RWPE1 (cell line): ENCODE measurements around the gene SLC4A2.

Experiments used
- CTCF ChIA-PET: fragments of 350-600 bp; sonication (Branson Sonifier 250); formaldehyde crosslinking; extraction: SDS; loops from one replicate; lab custom pipeline; 2021; lab: Yijun Ruan, JAX
- POLR2A ChIA-PET: fragments of 400-600 bp; formaldehyde crosslinking; extraction: SDS; loops from one replicate; lab custom pipeline; 2020; ENCODE audit warnings: antibody characterized with exemption; ENCODE audit not compliant: low non-redundant PET; lab: Yijun Ruan, JAX
- DNase-seq: peaks from one replicate; pipeline ENCODE4 v3.0.0; 2012; ENCODE audit warnings: low spot score
- H3K27ac ChIP-seq: fragments of 450-650 bp; 2 replicates; pipeline ENCODE4 v1.5.1; 2017
- TF ChIP-seq, protein P1 (sequence below): fragments of 450-650 bp; conservative IDR thresholded peaks from 2 replicates; pipeline ENCODE4 v1.5.1; 2017; ENCODE audit warnings: low read depth, mild to moderate bottlenecking

The SLC4A2 gene

GRCh38 chr7:151062111-151062398, 2.7 kb downstream of the SLC4A2 start:
- ChIA-PET CTCF (interaction anchor here (0.6 to 0.7 kb wide), 2 partner anchors 25 to 54 kb away, joined by 3 read pairs; no protein-coding TSS in a partner anchor), POLR2A (interaction anchor here (0.7 to 0.9 kb wide), 2 partner anchors 19 kb away, joined by 3 read pairs; partner anchors contain the start of gene FASTK)
- H3K27ac ChIP-seq = peak overlapping the region; percentile 96

GRCh38 chr7:151062399-151063211, 3.2 kb downstream of the SLC4A2 start:
- TF ChIP-seq, protein P1, sequence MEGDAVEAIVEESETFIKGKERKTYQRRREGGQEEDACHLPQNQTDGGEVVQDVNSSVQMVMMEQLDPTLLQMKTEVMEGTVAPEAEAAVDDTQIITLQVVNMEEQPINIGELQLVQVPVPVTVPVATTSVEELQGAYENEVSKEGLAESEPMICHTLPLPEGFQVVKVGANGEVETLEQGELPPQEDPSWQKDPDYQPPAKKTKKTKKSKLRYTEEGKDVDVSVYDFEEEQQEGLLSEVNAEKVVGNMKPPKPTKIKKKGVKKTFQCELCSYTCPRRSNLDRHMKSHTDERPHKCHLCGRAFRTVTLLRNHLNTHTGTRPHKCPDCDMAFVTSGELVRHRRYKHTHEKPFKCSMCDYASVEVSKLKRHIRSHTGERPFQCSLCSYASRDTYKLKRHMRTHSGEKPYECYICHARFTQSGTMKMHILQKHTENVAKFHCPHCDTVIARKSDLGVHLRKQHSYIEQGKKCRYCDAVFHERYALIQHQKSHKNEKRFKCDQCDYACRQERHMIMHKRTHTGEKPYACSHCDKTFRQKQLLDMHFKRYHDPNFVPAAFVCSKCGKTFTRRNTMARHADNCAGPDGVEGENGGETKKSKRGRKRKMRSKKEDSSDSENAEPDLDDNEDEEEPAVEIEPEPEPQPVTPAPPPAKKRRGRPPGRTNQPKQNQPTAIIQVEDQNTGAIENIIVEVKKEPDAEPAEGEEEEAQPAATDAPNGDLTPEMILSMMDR = no peak
- POLR2A ChIA-PET = interaction anchor here (0.7 to 0.9 kb wide), 2 partner anchors 18 to 19 kb away, joined by 3 read pairs; partner anchors contain the start of gene FASTK
- H3K27ac ChIP-seq = peak overlapping the region; percentile 96
- CTCF ChIA-PET = interaction anchor here (0.6 to 0.7 kb wide), 4 partner anchors 15 to 53 kb away, joined by 3 to 4 read pairs (median 3); partner anchors contain the start of gene ATG9B
- DNase-seq = no peak

More at GRCh38 chr7:151062111-151062398, 2.7 kb downstream of the SLC4A2 start:
- TF ChIP-seq, protein P1 = no peak
- no peak for DNase-seq

DNA sequence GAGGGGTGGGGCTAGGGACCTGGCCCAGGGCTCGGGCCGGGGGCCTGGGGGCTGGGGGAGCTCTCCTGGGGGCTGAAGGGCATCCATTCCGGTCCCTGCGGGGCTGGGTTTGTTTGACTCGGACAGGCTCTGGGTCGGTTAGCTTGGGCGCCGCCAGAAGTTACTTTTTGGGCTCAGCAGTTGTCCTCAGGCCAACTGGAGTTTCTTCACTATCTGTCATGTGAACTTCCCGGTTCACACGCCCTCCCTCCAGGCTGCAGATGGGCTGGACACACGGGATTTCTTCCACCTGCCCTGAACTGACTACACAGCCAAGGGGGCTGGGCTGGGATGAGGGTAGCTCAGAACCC, 3.8 kb downstream of the SLC4A2 start:
- TF ChIP-seq, protein P1 = no peak
- no peak for DNase-seq
- ChIA-PET POLR2A (no interaction called here), CTCF (interaction anchor here (0.6 kb wide), 2 partner anchors 16 to 39 kb away, joined by 3 to 4 read pairs; partner anchors contain the start of gene ATG9B)
- peak overlapping the region; percentile 96 for H3K27ac ChIP-seq

GRCh38 chr7:151064454-151064853, 5.1 kb downstream of the SLC4A2 start:
- H3K27ac ChIP-seq = peak overlapping the region; percentile 96
- DNase-seq = no peak
- CTCF ChIA-PET = no interaction called here
- POLR2A ChIA-PET = no interaction called here
- TF ChIP-seq, protein P1 = no peak

DNA sequence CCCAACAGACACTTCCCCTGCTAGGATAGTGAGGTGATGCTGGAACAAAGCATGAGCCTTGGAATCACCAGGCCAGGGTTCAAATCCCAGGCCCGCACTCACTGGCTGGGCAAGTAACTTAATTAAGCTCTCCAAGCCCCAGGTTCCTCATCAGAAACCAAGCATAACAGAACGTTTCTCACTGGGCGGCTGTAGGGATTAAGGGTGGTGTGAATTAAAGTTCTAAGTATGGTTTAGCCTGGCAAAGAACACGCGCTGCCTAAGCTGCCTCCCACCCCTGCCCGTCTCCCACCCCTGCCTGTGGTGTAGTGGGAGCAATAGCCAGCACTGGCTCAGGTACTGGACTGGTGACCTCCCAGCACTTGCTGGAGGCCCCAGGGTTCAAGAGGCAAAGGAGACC, 5.6 kb downstream of the SLC4A2 start:
- ChIA-PET POLR2A (no interaction called here), CTCF (no interaction called here)
- H3K27ac ChIP-seq = peak overlapping the region; percentile 96
- no peak for DNase-seq
- TF ChIP-seq, protein P1 = no peak

DNA sequence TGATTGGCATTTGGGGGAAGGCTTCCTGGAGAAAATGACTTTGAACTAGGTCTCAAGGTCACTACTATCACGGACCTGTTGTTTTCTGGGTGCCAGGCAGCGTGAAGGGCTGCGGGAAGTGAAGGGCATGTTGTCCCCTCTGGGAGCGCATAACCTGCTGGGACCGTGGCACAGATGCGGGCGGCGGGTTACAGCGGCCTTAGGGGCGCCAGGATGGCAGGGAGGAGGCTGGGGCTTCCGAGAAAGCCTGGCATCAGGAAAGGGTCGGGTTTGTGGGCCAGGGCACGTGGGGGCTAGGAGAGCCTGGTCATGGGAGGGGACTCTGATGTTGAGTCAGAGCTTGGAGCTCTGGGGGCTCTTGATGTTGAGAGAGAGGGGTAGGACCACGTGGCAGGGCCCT, 6.1 kb downstream of the SLC4A2 start:
- DNase-seq = no peak
- CTCF ChIA-PET = no interaction called here
- POLR2A ChIA-PET = no interaction called here
- TF ChIP-seq, protein P1 = no peak
- peak overlapping the region; percentile 96 for H3K27ac ChIP-seq
